ENCODE measurements around the gene LBR.

Gene LBR

GRCh38 chr1:225373155-225373554 is 54.7 kb downstream of the LBR start:
- in situ Hi-C loops (cut with HindIII; ENCODE audit: low sequenced_read_pairs): no loop called here
- no peak overlapping the region for H3K4me3 ChIP-seq (ENCODE audit: low read depth, low read length)
- DNase-seq (ENCODE audit: low read depth, low spot score): no peak
- TF ChIP-seq CTCF (IDR thresholded peaks at IDR 0.05; ENCODE audit: low read depth, low read length): no peak

GRCh38 chr1:225371366-225372010 is 56.4 kb downstream of the LBR start:
- H3K4me3 ChIP-seq (ENCODE audit: low read depth, low read length): no peak overlapping the region
- in situ Hi-C loops (cut with HindIII; ENCODE audit: low sequenced_read_pairs): no loop called here
- no peak for TF ChIP-seq CTCF (IDR thresholded peaks at IDR 0.05; ENCODE audit: low read depth, low read length)
- DNase-seq (ENCODE audit: low read depth, low spot score): no peak

- H3K4me3 ChIP-seq (ENCODE audit: low read depth, low read length): no peak overlapping the region
- DNase-seq (ENCODE audit: low read depth, low spot score): no peak
- TF ChIP-seq CTCF (IDR thresholded peaks at IDR 0.05; ENCODE audit: low read depth, low read length): no peak
- in situ Hi-C loops (cut with HindIII; ENCODE audit: low sequenced_read_pairs): no loop called here
Observed at GRCh38 chr1:225368036-225368552, 59.7 kb downstream of the LBR start.

GRCh38 chr1:225366552-225366951 is 61.3 kb downstream of the LBR start:
- in situ Hi-C loops (cut with HindIII; ENCODE audit: low sequenced_read_pairs): no loop called here
- no peak for DNase-seq (ENCODE audit: low read depth, low spot score)
- TF ChIP-seq CTCF (IDR thresholded peaks at IDR 0.05; ENCODE audit: low read depth, low read length): no peak
- no peak overlapping the region for H3K4me3 ChIP-seq (ENCODE audit: low read depth, low read length)

GRCh38 chr1:225366018-225366417 is 61.8 kb downstream of the LBR start:
- in situ Hi-C loops (cut with HindIII; ENCODE audit: low sequenced_read_pairs): no loop called here
- H3K4me3 ChIP-seq (ENCODE audit: low read depth, low read length): no peak overlapping the region
- DNase-seq (ENCODE audit: low read depth, low spot score): no peak
- no peak for TF ChIP-seq CTCF (IDR thresholded peaks at IDR 0.05; ENCODE audit: low read depth, low read length)

GRCh38 chr1:225364439-225364838 is 63.4 kb downstream of the LBR start:
- DNase-seq (ENCODE audit: low read depth, low spot score): no peak
- in situ Hi-C loops (cut with HindIII; ENCODE audit: low sequenced_read_pairs): no loop called here
- no peak overlapping the region for H3K4me3 ChIP-seq (ENCODE audit: low read depth, low read length)
- no peak for TF ChIP-seq CTCF (IDR thresholded peaks at IDR 0.05; ENCODE audit: low read depth, low read length)

Data from astrocyte of the spinal cord (primary cell).